GM18526 (cell line): Measurements from ENCODE around the gene CERK.

Experiments used
- POLR2A ChIP-seq: IDR thresholded peaks from 3 replicates; pipeline ENCODE4 v1.6.1; 2011; ENCODE audit not compliant: insufficient read length; ENCODE audit errors: extremely low read depth

CERK gene

GRCh38 chr22:46687460-46687859 lies 50.6 kb downstream of the CERK start:
- TF ChIP-seq POLR2A, result no peak

GRCh38 chr22:46687048-46687444 lies 51.0 kb downstream of the CERK start:
- no peak for TF ChIP-seq POLR2A

- TF ChIP-seq POLR2A, result no peak
Observed at GRCh38 chr22:46686221-46687047, 51.6 kb downstream of the CERK start.

DNA sequence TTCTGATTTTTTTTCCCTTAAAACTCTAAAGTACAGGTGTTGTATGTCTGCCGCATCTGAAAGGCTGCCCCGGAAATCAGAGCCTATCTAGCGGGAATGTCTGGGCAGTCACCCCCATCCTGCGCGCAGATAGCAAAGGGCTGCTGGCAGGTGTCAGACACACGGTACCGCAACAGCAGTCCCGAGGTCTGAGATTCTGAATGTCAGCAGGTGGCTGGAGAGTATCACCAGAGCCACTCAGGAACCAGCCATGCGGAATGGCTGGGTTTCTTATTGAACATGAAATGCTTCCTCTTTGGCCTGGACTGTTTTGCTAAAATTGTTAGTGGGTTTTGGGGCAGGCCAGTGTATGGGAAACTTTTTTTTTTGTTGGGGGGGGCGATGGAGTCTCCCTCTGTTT lies 53.3 kb downstream of the CERK start:
- no peak for TF ChIP-seq POLR2A

DNA sequence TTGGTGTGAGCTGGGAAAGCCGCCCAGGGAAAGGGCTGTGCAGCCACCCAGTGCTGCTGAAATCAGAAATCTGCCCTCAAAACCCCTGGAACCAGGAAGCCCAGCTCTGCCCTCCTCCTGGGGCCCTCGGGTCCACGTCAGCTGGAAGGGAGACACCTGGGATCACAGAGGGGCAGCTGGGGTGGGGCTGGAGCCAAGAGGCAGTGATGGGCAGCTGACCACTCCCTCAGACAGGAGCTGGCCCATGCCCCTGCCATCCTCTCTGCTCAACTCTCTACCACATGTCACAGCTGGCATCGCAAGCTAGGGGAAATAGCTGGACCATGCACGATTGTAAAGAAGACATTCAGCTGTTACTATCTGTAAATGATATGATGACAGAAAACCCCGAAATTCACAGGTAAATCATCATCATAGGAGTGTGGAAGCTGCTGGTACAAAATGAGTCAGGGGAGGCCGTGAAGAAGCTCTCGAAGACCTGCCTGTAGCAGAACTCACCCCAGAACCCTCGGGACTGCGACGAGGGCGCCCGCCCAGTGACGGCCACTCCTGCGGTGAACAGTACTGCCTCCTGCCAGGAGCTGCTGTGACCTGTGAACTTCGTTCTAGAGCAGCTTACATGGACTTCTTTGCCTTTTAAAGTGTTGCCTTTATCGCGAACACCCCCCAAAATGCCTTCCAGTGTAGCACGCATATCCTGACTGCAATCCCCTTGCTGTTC lies 55.9 kb downstream of the CERK start:
- no peak for TF ChIP-seq POLR2A

- TF ChIP-seq POLR2A, result no peak
Observed at GRCh38 chr22:46681010-46681409, 57.0 kb downstream of the CERK start.

GRCh38 chr22:46679706-46680269 lies 58.3 kb downstream of the CERK start:
- no peak for TF ChIP-seq POLR2A

DNA sequence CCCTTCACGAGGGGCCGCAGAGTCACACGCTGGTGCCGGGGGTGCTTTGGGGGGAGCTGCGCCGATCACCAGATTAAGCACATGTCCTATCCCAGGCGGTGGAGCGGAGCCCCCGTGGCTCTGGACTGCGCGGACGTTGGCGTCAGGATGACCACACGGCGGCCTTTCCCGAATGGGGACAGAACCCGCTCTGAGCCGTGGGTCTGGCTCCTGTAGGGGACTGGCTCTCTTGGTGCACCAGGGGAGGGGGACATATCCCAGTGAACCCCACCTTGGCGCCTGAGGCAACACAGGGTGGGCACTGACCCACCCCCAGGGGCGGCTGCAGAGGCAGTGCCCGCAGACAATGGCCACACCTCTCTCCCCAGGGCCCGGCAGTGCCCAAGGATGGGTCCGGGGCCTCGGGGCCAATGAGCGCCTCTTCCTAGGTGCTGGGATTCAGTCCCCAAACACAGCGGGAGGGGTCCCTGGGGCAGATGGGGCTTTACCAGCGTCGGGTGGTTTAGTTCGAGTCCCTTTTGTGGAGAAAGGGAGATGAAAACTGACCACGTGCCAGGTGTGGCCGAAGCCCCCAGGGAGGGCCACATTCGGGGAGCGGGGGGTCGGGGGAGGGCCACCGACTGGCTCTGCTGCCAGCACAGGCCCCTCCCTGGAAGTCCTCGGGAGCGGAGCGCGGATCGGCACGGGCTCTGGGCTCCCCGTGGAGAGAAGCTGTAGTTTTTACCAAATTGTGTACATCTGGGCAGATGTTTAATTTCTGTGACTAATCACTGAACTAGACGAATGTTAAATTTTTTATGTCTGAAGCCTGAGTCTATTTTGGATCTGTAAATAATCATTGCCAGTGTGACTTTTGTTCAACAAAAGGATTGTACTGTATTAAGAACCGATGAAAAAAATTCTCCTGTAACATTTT lies 59.0 kb downstream of the CERK start:
- TF ChIP-seq POLR2A, result no peak

- no peak for TF ChIP-seq POLR2A
Observed at GRCh38 chr22:46678003-46678657, 59.9 kb downstream of the CERK start.

GRCh38 chr22:46677323-46678002 lies 60.6 kb downstream of the CERK start:
- TF ChIP-seq POLR2A, result no peak

DNA sequence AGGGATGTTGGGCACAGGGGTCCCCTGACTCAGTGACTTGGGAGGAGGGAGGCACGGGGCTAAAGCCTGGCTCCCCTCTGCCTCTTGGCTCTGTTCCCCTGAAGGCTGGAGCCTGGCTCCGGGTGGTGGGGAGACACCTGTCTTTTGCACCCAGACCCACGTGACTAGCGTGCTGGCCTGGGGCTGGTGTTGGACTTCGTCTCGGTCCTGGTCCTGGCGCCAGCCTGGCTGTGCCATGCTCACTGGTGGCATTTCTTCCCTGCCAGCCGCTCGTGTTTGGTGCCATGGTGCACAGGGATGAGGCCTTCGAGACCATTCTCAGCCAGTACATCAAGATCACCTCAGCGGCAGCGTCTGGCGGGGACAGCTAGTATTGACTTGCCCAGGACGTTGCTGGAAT lies 61.2 kb downstream of the CERK start:
- no peak for TF ChIP-seq POLR2A

- TF ChIP-seq POLR2A, result no peak
Observed at GRCh38 chr22:46676479-46676878, 61.6 kb downstream of the CERK start.

GRCh38 chr22:46675938-46676337 lies 62.1 kb downstream of the CERK start:
- TF ChIP-seq POLR2A, result no peak

- TF ChIP-seq POLR2A, result no peak
Observed at GRCh38 chr22:46675479-46675878, 62.6 kb downstream of the CERK start.
